ENCODE measurements around the gene TRPC3. TPM values are rescaled to one million over a fixed set of nuclear protein-coding genes. Genes with fewer than 3 reads are reported as not detected.

The TRPC3 gene
- total RNA-seq, 1 donor from 2014 or later, result 0.13 TPM

Other genes with a start within 250 kb of the TRPC3 start
- not detected for gene SMIM43, start 186.9 kb downstream of the TRPC3 start, total RNA-seq
- gene EXOSC9, start 150.7 kb downstream of the TRPC3 start, total RNA-seq, result 9.8 TPM
- 0.81 TPM for gene CCNA2, start 128.2 kb downstream of the TRPC3 start, total RNA-seq
- gene BBS7, start 81.6 kb downstream of the TRPC3 start, total RNA-seq, result 5.6 TPM
- 30.5 TPM for gene BLTP1, start 200.3 kb upstream of the TRPC3 start, total RNA-seq

Measured in Right ventricle myocardium superior (tissue), 1 donor.